Jurkat, Clone E6-1 (cell line): ENCODE results near the gene ZNF239.
"Not testable (repeated sequence)": the region's sequence is repeated elsewhere in the genome, so short reads cannot be mapped to it uniquely, and the experiment has no call there.

Experiments
- DNase-seq: peaks from one replicate; pipeline ENCODE4 v3.0.0-alpha.2; 2011; ENCODE audit warnings: low read depth, low spot score
- H3K4me3 ChIP-seq: 2 replicates; pipeline ENCODE4 v1.5.1; 2011; ENCODE audit warnings: mild to moderate bottlenecking, low read length, control low read depth, moderate library complexity

ZNF239 gene

GRCh38 chr10:43585981-43586729 is 11.7 kb upstream of the ZNF239 start:
- no peak overlapping the region for H3K4me3 ChIP-seq
- DNase-seq, result no peak

GRCh38 chr10:43585046-43585445 is 10.6 kb upstream of the ZNF239 start:
- no peak overlapping the region for H3K4me3 ChIP-seq
- no peak for DNase-seq

- DNase-seq, result no peak
- H3K4me3 ChIP-seq, result no peak overlapping the region
Observed at GRCh38 chr10:43584051-43584450, 9.6 kb upstream of the ZNF239 start.

- H3K4me3 ChIP-seq, result no peak overlapping the region
- DNase-seq, result no peak
Observed at GRCh38 chr10:43576580-43576979, 2.2 kb upstream of the ZNF239 start.

GRCh38 chr10:43576062-43576461 is 1.6 kb upstream of the ZNF239 start:
- DNase-seq, result no peak
- H3K4me3 ChIP-seq, result no peak overlapping the region

DNA sequence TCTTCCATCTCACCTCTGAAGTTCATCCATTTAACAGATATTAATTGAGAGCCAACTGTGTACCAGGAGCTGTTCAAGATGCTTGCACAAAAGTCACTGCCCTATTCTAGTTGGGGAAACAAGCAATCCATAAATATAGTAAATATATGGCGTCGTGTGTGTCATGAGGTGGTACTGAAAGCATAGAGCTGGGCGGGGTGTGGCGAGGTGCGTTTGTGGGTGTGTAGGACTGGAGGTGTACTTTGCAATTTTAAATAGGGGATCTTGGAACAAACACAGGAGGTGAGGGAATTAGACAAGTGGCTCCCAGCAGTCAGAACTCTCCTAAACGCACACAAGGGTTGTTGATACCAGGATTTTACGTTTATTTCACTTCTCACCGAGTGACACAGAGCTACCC is 490 bp upstream of the ZNF239 start:
- no peak for DNase-seq
- H3K4me3 ChIP-seq, result no peak overlapping the region

DNA sequence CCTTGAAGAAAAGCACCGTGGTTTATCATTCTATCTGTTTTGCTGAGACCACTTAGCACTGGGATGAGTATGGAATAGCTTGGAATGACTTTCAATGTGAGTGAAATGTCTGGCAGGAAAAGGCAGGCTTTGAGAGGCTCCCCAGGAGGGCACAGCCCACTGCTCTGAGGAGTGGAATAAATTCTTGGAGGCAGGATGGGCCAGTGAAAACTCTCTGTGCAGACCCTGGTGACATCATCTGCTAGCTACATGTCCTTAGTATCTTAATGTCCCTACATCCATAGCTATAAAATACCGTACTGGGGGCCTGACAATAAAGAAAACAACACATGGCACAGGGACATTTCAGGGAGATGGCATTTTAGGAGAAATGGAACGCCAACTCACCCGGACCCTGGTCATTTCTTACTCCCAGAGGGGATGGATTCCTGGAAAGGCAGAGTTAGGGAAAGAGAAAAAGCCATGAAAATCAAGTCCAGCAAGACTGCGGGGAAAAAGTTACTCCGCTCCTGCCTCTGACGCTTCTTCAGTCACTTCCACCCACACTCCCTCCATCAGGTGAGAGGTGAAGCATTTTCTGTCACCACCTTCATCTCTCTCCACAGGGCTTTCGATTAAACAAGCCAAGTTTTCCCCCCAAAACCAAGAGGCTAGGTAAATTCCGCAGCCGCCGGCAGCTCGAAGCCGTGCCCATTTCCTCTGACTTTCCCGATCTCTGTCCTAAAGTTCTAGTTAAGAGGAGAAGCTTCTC is 991 bp downstream of the ZNF239 start:
- no peak overlapping the region for H3K4me3 ChIP-seq
- no peak for DNase-seq

GRCh38 chr10:43570971-43571370 is 3.4 kb downstream of the ZNF239 start:
- no peak for DNase-seq
- no peak overlapping the region for H3K4me3 ChIP-seq

DNA sequence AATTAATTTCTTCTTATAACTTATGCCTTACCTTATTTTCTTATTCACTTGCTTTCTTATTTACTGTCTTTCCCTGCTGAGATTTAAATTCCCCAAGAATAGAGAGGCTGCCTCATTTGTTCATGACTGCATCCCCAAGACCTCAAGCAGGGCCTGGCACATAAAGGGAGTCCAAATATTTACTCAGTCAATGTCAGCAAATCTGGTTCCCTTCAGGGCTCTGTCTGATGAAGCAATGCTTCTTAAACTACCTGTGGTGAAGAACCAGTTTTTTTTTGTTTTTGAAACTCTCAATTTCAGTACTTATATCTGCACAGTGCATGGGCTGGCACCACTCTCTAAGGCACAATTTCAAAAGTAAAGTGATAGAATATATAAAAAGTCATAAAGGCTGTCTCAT is 4.7 kb downstream of the ZNF239 start:
- DNase-seq, result no peak
- H3K4me3 ChIP-seq, result no peak overlapping the region

GRCh38 chr10:43557214-43557613 is 17.2 kb downstream of the ZNF239 start:
- no peak for DNase-seq
- no peak overlapping the region for H3K4me3 ChIP-seq

GRCh38 chr10:43543746-43544145 is 30.7 kb downstream of the ZNF239 start:
- not testable (repeated sequence) for H3K4me3 ChIP-seq, DNase-seq

DNA sequence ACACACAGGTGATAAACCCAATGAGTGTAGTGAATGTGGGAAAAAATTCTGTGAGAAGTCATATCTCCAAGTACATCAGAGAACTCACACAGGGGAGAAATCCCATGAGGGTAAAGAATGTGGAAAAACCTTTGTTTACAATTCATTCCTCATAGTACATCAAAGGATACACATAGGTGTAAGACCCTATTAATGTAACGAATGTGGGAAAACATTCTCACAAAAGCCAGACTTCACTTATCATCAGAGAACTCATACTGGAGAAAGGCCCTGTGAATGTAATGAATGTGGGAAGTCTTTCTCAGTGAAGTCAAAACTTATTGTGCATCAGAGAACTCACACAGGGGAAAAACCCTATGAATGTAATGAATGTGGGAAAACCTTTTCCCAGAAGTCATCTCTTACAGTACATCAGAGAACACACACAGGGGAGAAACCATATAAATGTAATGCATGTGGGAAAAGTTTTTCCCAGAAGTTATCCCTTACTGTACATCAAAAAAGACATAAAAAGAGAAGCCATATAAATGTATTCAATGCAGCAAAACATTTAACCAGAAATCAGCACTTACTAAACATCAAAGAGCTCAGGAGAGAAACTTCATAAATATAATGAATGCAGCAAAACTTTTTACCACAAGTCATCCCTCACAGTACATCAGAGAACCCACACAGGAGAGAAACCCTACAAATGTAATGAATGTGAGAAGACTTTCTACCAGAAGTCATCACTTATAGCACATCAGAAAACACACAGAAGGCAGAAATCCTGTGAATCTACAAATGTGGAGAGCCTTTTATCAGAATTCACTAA is 49.8 kb downstream of the ZNF239 start:
- no peak overlapping the region for H3K4me3 ChIP-seq
- no peak for DNase-seq
